Tibial nerve (tissue), 4 donors: ENCODE data around the gene AGGF1. TPM values are rescaled to one million over a fixed set of nuclear protein-coding genes. Genes with fewer than 3 reads are reported as not detected.
A peak's percentile ranks its signal among the peaks of the same experiment; 100 is the strongest.
"Not testable (repeated sequence)": the region's sequence is repeated elsewhere in the genome, so short reads cannot be mapped to it uniquely, and the experiment has no call there.

ENCODE experiments used
- DNase-seq, 2 donors: peaks; one replicate each; pipeline ENCODE4 v3.0.0-alpha.2; 2019; ENCODE audit warnings: low spot score in 2 of 2
- H3K27ac ChIP-seq, 4 donors: fragments of 200-600 bp; sonication (generic) in 3 of 4; one replicate each; pipeline ENCODE4 v1.5.1; 2017 to 2019; ENCODE audit warnings: mild to moderate bottlenecking in 1 of 4
- H3K27me3 ChIP-seq, 2 donors: fragments of 200-600 bp; sonication (generic) in 1 of 2; one replicate each; pipeline versions ENCODE4 v1.5.1 to v1.6.0; 2017 to 2019
- H3K36me3 ChIP-seq, 3 donors: fragments of 200-600 bp; sonication (generic); one replicate each; pipeline ENCODE4 v1.5.1; 2018 to 2019
- H3K4me1 ChIP-seq, 4 donors: fragments of 200-600 bp; sonication (generic) in 3 of 4; one replicate each; pipeline ENCODE4 v1.5.1; 2017 to 2019
- H3K4me3 ChIP-seq, 4 donors: fragments of 200-600 bp; sonication (generic) in 3 of 4; one replicate each; pipeline ENCODE4 v1.5.1; 2017 to 2019; ENCODE audit warnings: mild to moderate bottlenecking in 1 of 4, moderate library complexity in 1 of 4
- H3K9me3 ChIP-seq, 4 donors: fragments of 200-600 bp; sonication (generic) in 3 of 4; one replicate each; pipeline ENCODE4 v1.5.1; 2017 to 2019
- EP300 ChIP-seq, 2 donors: sonication (generic); formaldehyde crosslinking; IDR thresholded peaks; one replicate each; pipeline ENCODE4 v1.6.1; 2017; ENCODE audit warnings: antibody characterized with exemption in 2 of 2, mild to moderate bottlenecking in 1 of 2
- POLR2A ChIP-seq, 2 donors: fragments of 450-650 bp; IDR thresholded peaks; one replicate each; pipeline ENCODE4 v1.6.1; 2017; ENCODE audit warnings: antibody characterized with exemption in 2 of 2, mild to moderate bottlenecking in 2 of 2, moderate library complexity in 2 of 2
- WGBS, 2 donors: methylation state at CpG; one replicate each; pipeline ENCODE4 v1.1.5; 2018; 5-methylcytosine and 5-hydroxymethylcytosine counted together
- small RNA-seq: library from RNA; depleted of rRNA; stranded (forward); fragments of <200 nt; gene quantifications from one replicate; pipeline ENCODE3, GENCODE V24; 2016
- total RNA-seq, 4 donors: library from RNA; depleted of rRNA; stranded (reverse); fragments of >200 nt; gene quantifications; one replicate each; pipeline ENCODE4 v1.1.0, GENCODE V29; 2016
- TF ChIP-seq, protein P1 (sequence below), 5 experiments: fragments of 200-600 bp in 3 of 5; fragments of 450-650 bp in 2 of 5; sonication (generic) in 3 of 5; IDR thresholded peaks; one replicate each; pipeline ENCODE4 v1.5.1; 2016 to 2019; ENCODE audit warnings: antibody characterized with exemption in 5 of 5, mild to moderate bottlenecking in 3 of 5, moderate library complexity in 2 of 5

The AGGF1 gene
- total RNA-seq, 4 donors from 2014 or later, result 17.5 to 20.9 (median 18.6) TPM

DNA sequence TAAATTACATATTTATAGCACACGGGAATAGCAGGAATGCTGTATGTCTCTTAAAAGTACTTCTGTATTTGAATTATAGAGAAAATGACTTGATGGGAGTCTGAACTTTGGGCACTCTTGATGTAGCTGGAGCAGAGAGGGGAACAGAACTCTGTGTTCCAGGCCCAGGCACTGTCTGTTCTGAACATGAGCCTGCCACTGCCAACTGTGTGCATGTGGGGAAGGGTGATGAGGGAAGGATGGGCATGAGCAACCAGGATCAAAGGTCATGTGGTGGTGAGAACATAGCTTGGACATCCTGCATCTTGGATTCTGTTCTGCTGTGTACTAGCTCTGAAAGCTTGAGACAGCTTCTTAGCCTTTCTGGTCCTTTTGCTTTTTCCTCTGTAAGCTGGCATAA is 73.3 kb downstream of the AGGF1 start:
- Histone ChIP-seq H3K27me3 (no peaks in the 10 kb centered on the region), H3K4me3 (no peak overlapping the region), H3K36me3 (peaks cover 0 to 36% (median 0%) of the 10 kb centered on the region in 3 donors), H3K27ac (no peak overlapping the region), H3K9me3 (peaks cover 0 to 9% (median 0%) of the 10 kb centered on the region in 4 donors), H3K4me1 (no peaks in the 10 kb centered on the region)
- no peak for DNase-seq
- 81 to 89% methylated on average over 1 of the region's 1 CpG for WGBS, 2 donors
- TF ChIP-seq EP300 (IDR thresholded peaks at IDR 0.05), result no peak
- TF ChIP-seq POLR2A (IDR thresholded peaks at IDR 0.05), result no peak
- TF ChIP-seq, protein P1, sequence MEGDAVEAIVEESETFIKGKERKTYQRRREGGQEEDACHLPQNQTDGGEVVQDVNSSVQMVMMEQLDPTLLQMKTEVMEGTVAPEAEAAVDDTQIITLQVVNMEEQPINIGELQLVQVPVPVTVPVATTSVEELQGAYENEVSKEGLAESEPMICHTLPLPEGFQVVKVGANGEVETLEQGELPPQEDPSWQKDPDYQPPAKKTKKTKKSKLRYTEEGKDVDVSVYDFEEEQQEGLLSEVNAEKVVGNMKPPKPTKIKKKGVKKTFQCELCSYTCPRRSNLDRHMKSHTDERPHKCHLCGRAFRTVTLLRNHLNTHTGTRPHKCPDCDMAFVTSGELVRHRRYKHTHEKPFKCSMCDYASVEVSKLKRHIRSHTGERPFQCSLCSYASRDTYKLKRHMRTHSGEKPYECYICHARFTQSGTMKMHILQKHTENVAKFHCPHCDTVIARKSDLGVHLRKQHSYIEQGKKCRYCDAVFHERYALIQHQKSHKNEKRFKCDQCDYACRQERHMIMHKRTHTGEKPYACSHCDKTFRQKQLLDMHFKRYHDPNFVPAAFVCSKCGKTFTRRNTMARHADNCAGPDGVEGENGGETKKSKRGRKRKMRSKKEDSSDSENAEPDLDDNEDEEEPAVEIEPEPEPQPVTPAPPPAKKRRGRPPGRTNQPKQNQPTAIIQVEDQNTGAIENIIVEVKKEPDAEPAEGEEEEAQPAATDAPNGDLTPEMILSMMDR (IDR thresholded peaks at IDR 0.05), result no peak

DNA sequence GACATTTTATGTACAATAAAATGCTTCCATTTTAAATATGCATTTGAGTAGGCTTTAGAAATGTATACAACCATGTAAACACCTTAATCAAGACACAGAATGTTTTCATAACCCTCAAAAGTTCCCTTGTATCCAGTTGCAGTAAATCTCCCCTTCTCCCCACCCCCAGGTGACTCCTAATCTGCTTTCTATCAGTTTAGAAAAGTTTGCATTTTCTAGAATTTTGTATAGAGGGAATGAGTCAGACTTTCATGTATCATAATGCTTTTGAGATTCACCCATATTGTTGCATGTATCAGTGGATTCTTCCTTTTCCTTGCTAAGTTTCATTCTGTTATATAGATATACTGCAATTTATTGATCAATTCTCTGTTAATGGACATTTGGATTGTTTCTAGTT is 74.6 kb downstream of the AGGF1 start:
- Histone ChIP-seq H3K27ac (no peak overlapping the region), H3K4me1 (no peaks in the 10 kb centered on the region), H3K27me3 (no peaks in the 10 kb centered on the region), H3K4me3 (no peak overlapping the region), H3K36me3 (peaks cover 0 to 27% (median 0%) of the 10 kb centered on the region in 3 donors), H3K9me3 (peaks cover 0 to 9% (median 0%) of the 10 kb centered on the region in 4 donors)
- no peak for DNase-seq
- TF ChIP-seq POLR2A (IDR thresholded peaks at IDR 0.05), result no peak
- no peak for TF ChIP-seq EP300 (IDR thresholded peaks at IDR 0.05)
- TF ChIP-seq, protein P1 (IDR thresholded peaks at IDR 0.05), result no peak

DNA sequence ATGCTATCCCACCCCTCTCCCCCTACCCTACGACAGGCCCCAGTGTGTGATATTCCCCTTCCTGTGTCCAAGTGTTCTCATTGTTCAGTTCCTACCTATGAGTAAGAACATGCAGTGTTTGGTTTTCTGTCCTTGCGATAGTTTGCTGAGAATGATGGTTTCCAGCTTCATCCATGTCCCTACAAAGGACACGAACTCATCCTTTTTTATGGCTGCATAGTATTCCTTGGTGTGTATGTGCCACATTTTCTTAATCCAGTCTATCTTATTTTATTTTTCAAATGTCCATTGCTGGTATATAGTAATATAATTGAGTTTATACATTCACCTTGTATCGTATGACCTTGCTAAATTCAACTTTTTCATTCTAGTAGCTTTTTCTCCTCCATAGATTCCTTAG is 76.8 kb downstream of the AGGF1 start:
- not testable (repeated sequence) for H3K4me3 ChIP-seq, H3K27ac ChIP-seq, H3K4me1 ChIP-seq, H3K27me3 ChIP-seq, DNase-seq, H3K9me3 ChIP-seq
- H3K36me3 ChIP-seq, result peaks cover 0 to 32% (median 0%) of the 10 kb centered on the region in 3 donors
- 98 to 100% methylated on average over 4 of the region's 4 CpGs for WGBS, 2 donors

Small RNA genes within 50 kb of the gene (small RNA-seq; reads per million reads assigned to genes)
- 175 reads per million, percentile 96 among the genes with 10 or more reads in this experiment for gene SNORA47

Other genes with a start within 250 kb of the AGGF1 start
- gene F2RL1, start 211.4 kb upstream of the AGGF1 start, total RNA-seq, result 1 to 10 TPM in 1 of 4 donors, under 1 TPM in 2, not detected in 1; 0.20 to 1.1 (median 0.30) TPM
- gene S100Z, start 180.4 kb upstream of the AGGF1 start, total RNA-seq, result 1 to 10 TPM in 1 of 4 donors, not detected in 3; 3.0 TPM
- gene CRHBP, start 77.4 kb upstream of the AGGF1 start, total RNA-seq, result 1 to 10 TPM in 2 of 4 donors, not detected in 2; 1.4 to 2.1 TPM
- gene ZBED3, start 56.9 kb downstream of the AGGF1 start, total RNA-seq, result 10 to 100 TPM in 2 of 4 donors, 1 to 10 TPM in 2; 5.7 to 33.5 (median 18.4) TPM
- 1 to 10 TPM; 6.3 to 8.8 (median 7.2) TPM for gene PDE8B, start 180.3 kb downstream of the AGGF1 start, total RNA-seq